ENCODE data around the gene CALR3.
"Not testable (repeated sequence)": the region's sequence is repeated elsewhere in the genome, so short reads cannot be mapped to it uniquely, and the experiment has no call there.

The CALR3 gene

DNA sequence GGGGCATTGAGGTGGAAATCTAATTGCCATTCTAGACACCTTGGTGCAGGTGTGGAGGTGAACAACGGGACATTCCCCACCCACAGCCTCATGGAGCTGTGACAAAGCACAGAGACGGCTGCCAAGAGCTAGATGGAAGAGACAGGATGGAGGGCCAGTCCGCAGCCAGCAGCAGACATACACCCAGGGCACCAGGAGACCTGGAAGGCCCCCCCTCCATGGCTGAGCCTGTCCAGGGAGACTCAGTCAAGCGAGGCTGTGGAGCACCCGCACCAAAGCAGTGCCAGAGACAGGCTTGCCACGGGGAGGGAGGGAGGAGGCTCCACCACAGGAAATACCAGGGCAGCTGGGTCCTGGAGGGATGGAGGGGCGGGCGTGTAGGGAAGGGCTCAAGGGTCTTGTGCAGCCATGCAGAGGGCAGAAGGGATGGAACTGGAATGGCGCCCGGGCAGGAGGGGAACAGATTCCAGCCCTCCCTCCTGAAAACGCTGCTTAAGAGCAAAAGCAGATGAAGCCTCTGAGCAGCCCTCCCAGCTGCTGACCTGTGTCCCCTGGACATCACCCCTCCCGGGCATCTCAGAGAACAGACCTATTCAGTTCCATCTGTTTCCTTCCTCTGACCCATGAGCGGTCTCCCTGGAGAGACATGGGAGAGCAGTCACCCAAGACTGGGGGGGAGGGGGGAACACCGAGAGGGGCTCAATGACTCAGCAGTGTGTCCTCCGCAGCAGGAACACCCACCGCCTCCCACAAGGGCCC is 38.6 kb downstream of the CALR3 start:
- no peak for DNase-seq (ENCODE audit: low read depth)

DNA sequence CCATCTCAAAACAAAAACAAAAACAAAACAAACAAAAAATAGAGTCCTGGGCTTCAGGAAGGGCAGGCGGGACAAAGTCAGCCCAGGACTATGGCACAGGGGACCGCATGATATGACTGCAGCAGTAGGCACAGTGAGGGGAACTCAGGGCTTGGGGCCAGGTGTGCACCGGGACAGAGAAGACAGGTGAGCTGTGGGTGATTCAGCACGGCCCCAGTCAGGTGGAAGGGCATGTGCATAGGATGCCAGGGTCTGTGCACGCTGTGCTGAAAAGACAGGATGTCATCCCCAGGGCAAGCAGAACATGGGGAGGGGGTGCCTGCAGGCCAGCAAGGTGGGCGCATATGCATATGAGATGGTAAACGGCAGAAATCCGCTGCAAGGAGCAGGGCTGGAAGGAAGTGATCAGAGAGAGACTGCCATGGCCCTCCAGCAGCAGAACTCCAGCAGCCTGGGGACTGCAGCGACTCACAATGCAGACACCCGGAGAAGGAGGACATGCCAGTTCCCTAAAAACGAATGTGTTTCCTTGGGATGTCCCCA is 39.2 kb downstream of the CALR3 start:
- no peak for DNase-seq (ENCODE audit: low read depth)

DNA sequence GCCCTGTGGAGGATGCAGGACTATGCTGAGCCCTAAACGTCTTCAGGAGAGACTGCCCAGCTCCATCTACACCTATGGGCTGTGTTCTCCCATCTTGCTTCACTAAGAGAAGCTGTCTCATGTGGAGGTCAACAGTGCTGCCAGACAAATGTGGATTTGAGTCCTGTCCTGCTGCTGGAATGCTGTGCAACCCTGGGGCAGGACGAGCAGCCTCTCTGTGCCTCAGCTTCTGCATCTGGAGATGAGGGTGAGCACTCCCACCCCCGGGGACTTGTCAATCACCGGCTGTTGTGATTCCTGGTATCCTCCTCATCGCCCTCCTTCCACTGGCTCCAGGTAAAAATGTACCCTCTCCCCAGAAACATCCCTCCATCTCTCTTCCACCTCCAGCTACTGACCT is 40.5 kb downstream of the CALR3 start:
- DNase-seq (ENCODE audit: low read depth): no peak

DNA sequence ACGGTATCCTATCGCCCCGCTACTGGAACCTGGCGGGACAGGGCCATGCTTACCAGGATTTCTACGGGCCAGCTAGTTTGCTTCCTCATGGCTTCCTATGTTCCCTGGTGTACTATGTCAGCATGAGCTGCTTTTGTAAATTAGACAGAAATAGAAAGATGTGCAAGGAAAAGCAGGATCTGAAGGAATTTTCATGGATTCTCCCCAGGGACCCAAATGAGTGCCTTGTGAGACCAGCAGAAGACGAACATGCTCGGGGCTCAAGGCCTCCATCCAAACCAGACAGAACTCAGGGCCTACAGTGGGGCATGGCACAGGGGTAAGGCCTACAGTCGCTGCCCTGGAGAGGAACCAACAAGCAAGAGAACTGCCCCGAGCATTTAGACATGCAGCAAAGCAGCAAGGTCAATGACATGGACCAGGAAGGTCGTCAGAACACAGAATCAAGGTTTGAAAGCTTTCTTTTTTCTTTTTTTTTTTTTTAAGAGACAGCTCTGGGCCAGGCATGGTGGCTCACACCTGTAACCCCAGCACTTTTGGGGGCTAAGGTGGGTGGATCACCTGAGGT is 41.5 kb downstream of the CALR3 start:
- DNase-seq (ENCODE audit: low read depth): no peak

DNA sequence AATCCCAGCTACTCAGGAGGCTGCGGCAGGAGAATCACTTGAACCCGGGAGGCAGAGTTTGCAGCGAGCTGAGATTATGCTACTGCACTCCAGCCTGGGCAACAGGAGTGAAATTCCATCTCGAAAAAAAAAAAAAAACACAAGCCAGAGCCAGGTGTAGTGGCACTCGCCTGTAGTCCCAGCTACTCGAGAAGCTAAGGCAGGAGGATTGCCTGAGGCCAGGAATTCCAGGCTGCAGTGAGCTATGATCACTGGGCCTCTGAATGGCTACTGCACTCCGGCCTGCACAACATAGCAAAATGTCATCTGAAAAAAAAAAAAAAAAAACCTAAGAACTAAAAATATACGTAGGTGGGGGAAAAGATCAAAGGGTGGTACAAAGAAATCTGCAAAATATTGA is 43.6 kb downstream of the CALR3 start:
- no peak for DNase-seq (ENCODE audit: low read depth)

DNA sequence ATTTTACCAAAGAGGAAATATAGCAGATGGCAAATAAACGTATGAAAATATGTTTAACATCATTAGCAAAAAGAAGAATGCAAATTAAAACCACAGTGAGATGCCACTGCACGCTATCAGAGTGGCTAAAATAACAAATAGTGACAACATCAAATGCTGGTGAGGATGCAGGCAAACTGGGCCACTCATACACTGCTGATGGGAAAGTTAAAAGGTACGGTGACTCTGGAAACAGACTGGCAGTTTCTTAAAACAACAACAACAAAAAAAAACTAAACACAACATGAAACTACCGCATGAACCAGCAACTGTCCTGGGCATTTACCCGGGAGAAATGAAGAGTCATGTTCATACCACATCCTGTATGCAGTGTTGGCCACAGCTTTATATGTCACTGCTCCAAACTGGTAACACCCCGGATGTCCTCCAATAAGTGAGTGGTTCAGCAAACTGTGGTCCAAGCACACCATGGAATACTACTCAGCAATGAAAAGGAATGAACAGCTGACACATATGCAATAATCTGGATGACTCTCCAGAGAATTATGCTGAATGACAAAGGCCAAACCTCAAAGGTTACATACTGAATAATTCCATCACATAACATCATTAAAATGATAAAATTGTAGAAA is 46.5 kb downstream of the CALR3 start:
- no peak for DNase-seq (ENCODE audit: low read depth)

DNA sequence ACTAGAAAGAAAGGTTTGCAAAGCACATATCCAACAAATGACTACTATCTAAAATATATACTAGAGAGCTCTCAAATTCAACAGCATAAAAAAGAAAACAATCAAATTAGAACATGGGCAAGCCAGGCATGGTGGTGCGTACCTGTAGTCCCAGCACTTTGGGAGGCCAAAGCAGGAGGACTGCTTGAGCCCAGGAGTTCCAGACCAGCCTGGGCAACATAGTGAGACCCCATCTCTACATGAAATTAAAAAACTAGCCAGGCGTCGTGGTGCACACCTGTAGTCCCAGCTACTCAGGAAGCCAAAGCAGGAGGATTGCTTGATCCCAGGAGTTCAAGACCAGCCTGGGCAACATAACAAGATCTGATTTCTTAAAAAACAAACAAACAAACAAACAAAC is 47.1 kb downstream of the CALR3 start:
- not testable (repeated sequence) for DNase-seq (ENCODE audit: low read depth)

DNA sequence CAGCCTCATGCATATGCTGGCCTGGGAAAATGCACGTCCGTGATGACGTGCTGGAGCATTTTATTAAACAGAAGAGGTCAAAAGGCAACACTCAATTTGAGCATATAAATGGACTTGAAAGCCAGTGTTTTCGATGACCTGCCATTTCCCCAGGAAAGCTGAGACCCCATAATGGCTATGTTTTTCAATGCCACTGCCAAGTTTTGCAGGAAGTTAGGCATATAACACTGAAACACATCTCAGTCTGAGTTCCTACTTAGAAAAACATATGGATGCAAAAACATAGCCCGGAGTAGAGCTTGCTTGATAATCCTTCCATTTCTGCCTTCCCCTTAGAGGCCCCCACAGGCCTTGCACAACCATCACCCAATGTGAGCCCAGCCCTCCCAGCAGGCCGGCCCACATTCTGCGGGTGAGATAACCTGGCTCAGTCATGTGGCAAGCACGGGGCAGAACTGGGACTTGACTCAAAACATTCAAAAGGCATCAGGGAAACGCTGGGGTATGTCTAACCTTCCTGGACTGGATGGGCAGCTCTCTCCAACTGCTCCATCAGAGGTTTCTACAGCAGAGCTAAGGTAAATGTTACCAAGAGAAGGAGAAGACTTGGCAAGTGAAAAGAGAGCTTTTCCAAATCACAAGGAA is 49.1 kb downstream of the CALR3 start:
- no peak for DNase-seq (ENCODE audit: low read depth)

DNA sequence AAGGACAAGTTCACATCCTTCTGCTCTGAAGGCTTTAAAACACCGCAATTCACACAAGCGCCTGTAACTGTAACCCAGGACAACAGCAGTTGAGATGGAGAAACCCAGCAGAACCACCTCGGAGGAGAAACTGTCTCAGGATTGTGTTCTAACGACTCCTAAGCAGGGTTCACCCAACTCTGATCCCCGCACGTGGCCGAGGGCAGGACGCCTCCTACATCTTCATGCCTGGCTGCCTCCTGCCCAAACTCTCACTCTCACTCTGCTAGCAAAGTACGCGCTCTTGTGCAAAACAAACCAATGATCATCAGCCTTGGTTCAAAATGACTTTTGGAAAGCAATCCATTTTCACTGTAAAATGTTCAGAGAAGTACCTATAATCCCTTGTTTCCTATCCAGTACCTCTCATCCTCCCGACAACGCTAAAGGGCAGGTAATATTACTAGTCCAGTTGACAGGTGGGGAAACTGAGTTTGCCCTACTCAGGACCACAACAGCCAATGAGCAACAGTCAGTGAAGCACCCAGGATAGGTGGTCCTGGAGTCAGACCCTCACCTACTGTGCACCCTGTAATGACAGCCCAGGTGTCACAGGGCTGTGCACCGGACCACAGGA is 49.8 kb downstream of the CALR3 start:
- DNase-seq (ENCODE audit: low read depth): no peak

DNA sequence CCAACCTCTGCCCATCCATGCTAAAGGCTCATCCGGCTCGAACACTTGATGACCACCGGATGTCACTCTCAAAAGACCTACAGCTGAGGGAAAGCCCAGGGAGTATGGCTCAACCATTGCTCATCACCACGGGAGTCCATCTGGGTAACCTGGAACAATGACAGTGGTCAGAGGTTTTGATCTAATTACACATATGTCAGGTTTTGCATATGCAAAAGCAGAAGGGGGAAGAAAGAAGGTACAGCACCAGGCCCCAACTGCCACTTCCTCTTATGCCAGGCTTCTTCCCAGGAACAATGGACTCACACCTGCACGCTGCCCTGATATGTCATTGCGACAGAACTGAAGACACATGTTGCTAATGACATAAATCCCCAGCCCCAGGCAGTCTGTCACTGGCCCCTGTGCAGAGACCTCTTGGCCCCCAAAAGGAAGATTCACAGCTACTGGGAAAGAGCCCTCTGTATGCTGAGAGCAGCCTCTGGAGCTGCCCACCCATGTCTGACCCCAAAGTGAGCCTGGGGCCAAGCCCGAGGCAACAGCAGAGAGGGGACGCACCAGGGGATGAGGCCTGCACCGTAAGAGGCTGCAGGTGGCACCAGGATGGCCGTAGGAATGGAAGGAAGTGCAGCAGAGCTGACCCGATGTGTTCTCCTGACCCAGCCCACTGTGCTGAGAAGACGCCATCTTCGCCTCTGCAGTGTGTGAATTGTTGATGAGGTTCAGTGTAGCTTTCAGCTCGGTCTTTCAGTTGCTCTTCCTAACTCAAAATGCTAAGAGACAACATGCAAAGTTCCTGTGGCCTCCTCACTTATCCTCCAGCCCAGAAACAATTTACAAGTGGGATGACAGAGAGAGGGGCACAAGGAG is 50.5 kb downstream of the CALR3 start:
- no peak for DNase-seq (ENCODE audit: low read depth)

DNA sequence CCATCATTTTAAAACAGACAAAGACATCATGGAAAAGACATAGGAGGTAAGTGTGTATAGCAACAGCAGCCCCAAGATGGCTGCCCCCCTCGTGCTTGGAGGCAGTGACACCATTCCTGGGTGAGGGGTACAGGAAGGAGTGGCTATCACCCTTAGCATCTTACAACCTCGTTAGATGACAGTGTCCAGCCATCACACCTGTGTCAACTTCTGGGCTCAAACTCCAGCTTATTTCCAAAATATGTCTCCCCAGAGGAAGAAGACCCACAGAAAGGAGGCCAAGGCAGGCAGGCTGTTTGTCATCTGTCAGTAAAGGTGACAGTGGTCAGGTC is 51.7 kb downstream of the CALR3 start:
- DNase-seq (ENCODE audit: low read depth): no peak

DNA sequence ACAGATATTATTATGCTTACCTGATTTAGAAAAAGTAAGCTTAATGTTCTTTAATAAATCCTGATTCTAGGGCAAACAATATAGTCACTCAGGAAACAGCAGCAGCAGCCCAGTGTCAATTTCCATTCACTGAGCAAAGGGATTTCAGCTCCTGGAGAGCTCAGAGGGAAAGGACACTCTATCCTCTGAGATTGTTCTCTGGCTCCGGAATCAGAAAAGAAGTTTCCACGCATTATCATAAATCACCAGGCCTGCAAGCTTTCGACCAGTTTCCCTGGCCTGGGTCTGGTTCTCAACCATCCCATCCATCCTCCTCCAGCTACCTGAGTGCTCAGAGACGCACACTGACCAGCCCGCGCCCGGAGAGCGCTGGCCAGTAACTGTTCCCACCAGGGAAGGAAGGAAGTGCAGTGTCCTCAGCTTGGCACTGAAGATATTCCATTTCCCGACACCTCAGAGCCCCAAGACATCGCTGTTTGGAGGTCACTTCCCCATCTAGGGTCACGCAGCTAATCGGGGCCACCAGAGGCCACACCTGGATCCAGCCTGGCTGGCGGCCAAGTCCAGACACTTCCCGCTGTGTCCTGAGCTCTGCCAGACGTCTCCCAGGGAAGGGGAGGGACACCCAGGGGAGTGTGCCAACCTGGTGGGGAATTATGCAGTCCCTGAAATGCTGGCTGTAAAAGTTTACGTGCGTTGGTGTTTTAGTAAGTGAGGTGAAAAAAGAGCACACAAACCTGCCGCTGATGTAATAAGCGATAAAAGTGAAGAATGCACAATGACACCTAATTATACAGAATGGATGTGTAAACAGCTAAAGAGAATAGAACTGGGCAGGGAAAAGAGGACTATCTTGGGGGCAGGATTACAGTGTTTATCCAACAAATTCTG is 53.3 kb downstream of the CALR3 start:
- DNase-seq (ENCODE audit: low read depth): no peak

DNA sequence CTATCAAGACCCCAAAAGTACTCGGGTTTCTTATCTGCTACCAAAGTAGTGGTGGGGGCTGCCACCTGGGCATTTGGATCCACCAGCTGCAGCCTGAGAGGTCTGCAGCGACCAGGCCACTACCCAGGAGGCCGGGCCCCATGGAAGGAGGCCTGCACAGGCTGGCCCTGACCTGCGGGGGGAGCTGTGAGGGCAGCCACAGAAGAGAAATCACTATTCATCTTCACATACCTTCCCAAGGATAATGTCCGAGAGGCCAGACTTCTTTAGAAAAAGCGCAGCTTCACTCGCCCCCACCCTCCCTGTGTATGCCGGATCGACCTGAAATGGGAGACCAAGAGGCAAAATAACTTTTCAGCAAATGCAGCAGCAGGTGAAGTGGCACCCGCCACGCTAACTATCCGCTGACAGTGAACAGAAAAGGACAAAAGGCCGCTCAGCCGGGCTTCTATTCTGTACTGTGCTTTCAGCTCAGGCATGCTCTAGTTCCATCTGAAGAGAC is 54.3 kb downstream of the CALR3 start:
- no peak for DNase-seq (ENCODE audit: low read depth)

DNA sequence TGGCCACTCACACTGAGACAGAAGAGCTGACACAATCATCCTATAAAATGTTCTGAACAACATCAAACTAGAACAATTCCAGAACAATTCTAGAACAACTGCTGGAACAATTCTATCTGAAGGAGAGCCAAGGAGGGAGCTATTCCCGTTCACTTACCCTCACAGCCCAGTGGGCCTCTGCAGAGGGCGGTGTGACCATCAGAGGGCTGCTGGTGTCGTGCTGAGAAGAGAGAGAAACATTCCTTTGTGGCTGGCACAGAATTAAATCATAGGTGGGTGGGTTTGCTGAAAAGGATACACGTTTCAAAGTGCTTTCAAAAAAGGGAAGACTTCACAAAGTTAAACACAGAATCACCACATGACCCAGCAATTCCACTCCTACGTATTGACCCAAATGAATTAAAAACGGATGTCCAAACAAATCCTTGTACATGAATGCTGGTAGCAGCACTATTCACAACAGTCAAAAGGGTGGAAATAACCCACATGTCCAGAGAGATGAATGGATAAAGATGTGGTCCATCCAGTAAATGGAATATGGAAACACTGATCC is 59.1 kb downstream of the CALR3 start:
- DNase-seq (ENCODE audit: low read depth): no peak

DNA sequence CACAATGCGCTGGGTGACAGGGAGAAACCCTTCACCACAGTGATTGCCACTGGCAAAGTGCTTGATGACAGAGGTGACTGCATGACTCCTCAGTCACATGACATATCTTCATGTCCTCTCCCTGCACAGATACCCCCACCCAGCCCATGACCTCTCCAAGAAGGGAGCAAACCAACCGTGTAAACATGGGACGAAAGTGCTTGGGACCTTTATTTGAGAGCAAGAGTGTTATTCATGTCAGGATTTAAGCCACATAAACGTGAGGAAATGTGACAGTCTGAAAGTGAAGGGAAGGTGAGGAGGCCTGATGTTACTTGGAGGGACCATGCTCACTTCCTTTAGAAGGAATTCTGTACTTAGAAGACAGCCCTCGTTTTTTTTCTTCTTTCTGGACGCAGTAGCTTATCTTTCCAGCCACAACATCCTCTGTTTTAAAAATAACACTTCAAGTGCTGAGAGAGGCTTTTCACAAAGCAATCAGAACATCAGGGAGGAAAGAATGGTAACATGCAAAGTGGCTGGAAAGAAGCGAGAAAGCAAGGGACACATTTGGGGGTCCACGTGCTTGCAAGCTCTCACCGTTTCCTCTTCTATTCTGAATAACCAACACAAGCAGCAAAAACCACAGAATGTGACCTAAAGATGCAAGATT is 59.8 kb downstream of the CALR3 start:
- DNase-seq (ENCODE audit: low read depth): no peak

DNA sequence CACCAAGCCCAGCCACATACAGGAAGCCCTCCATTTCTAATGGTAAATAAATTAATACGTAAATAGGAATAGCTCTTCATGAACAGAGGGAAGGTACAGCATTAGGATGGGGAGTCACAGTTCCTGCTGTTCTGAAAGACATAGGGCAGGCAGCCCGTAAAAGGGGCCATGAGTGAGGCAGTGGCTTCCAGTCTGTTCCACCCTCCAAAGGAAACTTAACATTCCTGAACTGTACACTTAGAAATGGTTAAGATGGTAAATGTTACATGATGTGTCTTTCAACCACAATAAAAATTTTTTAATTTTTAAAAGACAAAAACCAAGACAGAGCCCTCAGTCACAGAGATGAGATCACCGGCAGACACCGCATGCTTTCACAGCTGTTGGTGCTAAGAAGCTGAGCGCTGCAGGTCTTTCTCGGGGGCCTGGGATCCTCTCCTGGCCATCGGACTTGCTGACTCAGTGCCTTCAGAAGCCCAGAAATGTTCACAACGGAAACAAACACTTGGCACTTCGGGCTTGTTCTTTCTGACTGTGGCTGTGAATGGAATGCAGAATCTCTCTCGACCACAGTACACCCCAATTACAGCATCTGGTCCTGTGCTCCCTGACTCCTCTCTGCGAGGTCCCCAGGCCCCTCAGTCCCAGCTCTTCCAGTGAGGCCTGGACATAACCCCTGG is 60.6 kb downstream of the CALR3 start:
- DNase-seq (ENCODE audit: low read depth): no peak

DNA sequence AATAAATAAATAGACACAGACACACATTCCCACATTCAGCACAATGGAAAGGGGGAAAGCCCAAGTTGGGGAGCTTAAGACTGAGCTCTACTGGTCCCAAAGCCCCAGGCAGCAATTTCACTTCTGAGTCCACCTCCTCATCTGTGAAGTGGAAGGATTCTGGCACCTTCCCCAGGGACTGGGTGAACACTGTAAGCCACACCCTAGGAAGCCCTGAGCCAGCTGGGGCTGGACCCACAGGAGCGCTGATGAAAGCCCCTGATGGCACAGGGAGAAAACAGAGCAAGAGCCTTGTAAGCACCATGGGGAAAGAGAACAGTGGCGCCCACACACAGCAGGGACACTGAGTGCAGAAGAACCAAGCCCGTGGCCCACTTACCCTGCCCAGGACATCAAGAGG is 62.0 kb downstream of the CALR3 start:
- no peak for DNase-seq (ENCODE audit: low read depth)

DNA sequence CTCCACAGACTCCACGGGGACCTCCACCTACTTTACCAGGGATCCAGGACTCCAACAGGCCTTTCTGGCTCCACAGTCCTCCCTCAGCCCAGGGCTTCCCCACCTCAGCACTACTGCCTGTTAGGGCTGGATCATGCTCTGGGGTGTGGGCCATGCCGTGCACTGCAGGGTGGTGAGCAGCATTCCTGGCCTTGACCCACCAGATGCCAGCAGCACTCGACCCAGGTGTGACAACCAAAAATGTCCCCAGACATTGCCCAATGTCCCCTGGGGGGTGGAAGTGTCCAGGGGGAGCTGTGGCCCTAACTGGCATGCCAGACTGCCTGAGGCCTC is 66.2 kb downstream of the CALR3 start:
- no peak for DNase-seq (ENCODE audit: low read depth)

Data from activated T-cell treated with anti-CD3 and anti-CD28 coated beads for 1 hour (primary cell).